ENCODE data around the gene NFIB. TPM values are rescaled to one million over a fixed set of nuclear protein-coding genes. Genes with fewer than 3 reads are reported as not detected.

The NFIB gene
- total and polyA plus RNA-seq, 2 of the 4 experiments (the other 2 are of a cell fraction), result 1.4 to 2.0 TPM

GRCh38 chr9:14246951-14247350 lies 67.0 kb downstream of the NFIB start:
- ChIA-PET CTCF (no interaction called here), POLR2A (ENCODE audit: unreplicated experiment) (no interaction called here)
- Histone ChIP-seq H3K18ac (ENCODE audit: low read depth, low read length) (peak overlapping the region; percentile 53), H4K20me1 (ENCODE audit: insufficient read depth, low read length) (no peaks in the 10 kb centered on the region), H2BK120ac (ENCODE audit: low read depth, low read length) (no peak overlapping the region), H4K5ac (ENCODE audit: low read depth, low read length) (no peak overlapping the region), H2AK9ac (replicated peaks; ENCODE audit: low read depth, low read length, poor library complexity) (no peak overlapping the region), H3K27ac (ENCODE audit: insufficient read depth, low read length) (no peak overlapping the region), H3K9me1 (ENCODE audit: insufficient read depth, low read length) (no peaks in the 10 kb centered on the region), H4K8ac (ENCODE audit: low read depth in 2 of 2, low read length in 2 of 2) (no peak overlapping the region), H3K4me2 (ENCODE audit: low read depth, low read length) (no peak overlapping the region), H2AK5ac (ENCODE audit: low read depth, low read length) (no peak overlapping the region), H3K79me1 (ENCODE audit: low read depth in 1 of 2, low read length in 2 of 2) (no peaks in the 10 kb centered on the region), H3K9me3 (ENCODE audit: control insufficient read depth, insufficient read depth, low read length) (no peaks in the 10 kb centered on the region), H3K9ac (ENCODE audit: low read depth, low read length) (no peak overlapping the region), H3K4me1 (ENCODE audit: control insufficient read depth, insufficient read depth, low read length) (peaks cover 6% of the 10 kb centered on the region), H3K14ac (replicated peaks; ENCODE audit: low read depth, low read length) (no peak overlapping the region), H3K23ac (ENCODE audit: low read depth, low read length) (no peak overlapping the region), H3K4ac (ENCODE audit: low read depth, low read length) (no peak overlapping the region), H3K56ac (ENCODE audit: extremely low read depth, insufficient read depth, low read length) (no peak overlapping the region), H3K36me3 (ENCODE audit: control insufficient read depth, insufficient read depth, low read length) (no peaks in the 10 kb centered on the region), H2BK20ac (ENCODE audit: low read depth, low read length) (no peak overlapping the region), H4K91ac (ENCODE audit: insufficient read depth, low read depth, low read length) (no peak overlapping the region), H3K4me3 (ENCODE audit: insufficient read depth, low read depth, low read length) (no peak overlapping the region), H2AFZ (replicated peaks; ENCODE audit: low read length, poor library complexity) (no peak overlapping the region), H2BK5ac (ENCODE audit: low read depth, low read length, poor library complexity, severe bottlenecking) (no peak overlapping the region), H2BK15ac (ENCODE audit: low read depth, low read length) (no peak overlapping the region), H3K27me3 (ENCODE audit: control insufficient read depth, insufficient read depth, low read length) (peaks cover 4% of the 10 kb centered on the region)
- ATAC-seq (ENCODE audit: low read depth) (no peak), DNase-seq (no peak)
- dilution Hi-C loops (cut with HindIII; ENCODE audit: low sequenced_read_pairs, unreplicated experiment) (no loop called here), intact Hi-C loops (cut with micrococcal nuclease) (no loop called here), in situ Hi-C loops (cut with MboI; ENCODE audit: low sequenced_read_pairs) (no loop called here)
- no peak for TF ChIP-seq USF2 (IDR thresholded peaks at IDR 0.05; ENCODE audit: low read depth, low read length)
- no peak for TF ChIP-seq NFE2L2 (IDR thresholded peaks at IDR 0.05; ENCODE audit: low read depth, low read length)
- TF ChIP-seq MXI1 (IDR thresholded peaks at IDR 0.05; ENCODE audit: borderline replicate concordance, low read depth, low read length), result no peak
- TF ChIP-seq RCOR1 (IDR thresholded peaks at IDR 0.05; ENCODE audit: insufficient replicate concordance, low read length), result no peak
- no peak for TF ChIP-seq BHLHE40 (IDR thresholded peaks at IDR 0.05; ENCODE audit: low read depth, low read length)
- no peak for TF ChIP-seq CTCF (conservative IDR thresholded peaks at IDR 0.05; ENCODE audit: low read depth, low read length)
- no peak for TF ChIP-seq SMC3 (IDR thresholded peaks at IDR 0.05; ENCODE audit: low read depth, low read length)
- no peak for TF ChIP-seq MAZ (IDR thresholded peaks at IDR 0.05; ENCODE audit: borderline replicate concordance, low read depth, low read length)
- TF ChIP-seq MAFK (IDR thresholded peaks at IDR 0.05; ENCODE audit: low read depth, low read length), result no peak
- no peak for TF ChIP-seq ELK1 (IDR thresholded peaks at IDR 0.05; ENCODE audit: borderline replicate concordance, low read depth, low read length)
- TF ChIP-seq RAD21 (IDR thresholded peaks at IDR 0.05; ENCODE audit: low read length), result no peak
- TF ChIP-seq FOS (IDR thresholded peaks at IDR 0.05; ENCODE audit: low read depth, low read length), result no peak
- TF ChIP-seq CEBPB (IDR thresholded peaks at IDR 0.05; ENCODE audit: low read depth, low read length), result no peak
- TF ChIP-seq RFX5 (IDR thresholded peaks at IDR 0.05; ENCODE audit: low read depth, low read length), result no peak
- TF ChIP-seq CHD1 (IDR thresholded peaks at IDR 0.05; ENCODE audit: low read depth, low read length), result no peak
- TF ChIP-seq POLR2A (IDR thresholded peaks at IDR 0.05; ENCODE audit: low read depth, low read length), result no peak
- WGBS, 2 experiments (ENCODE audit: extremely low coverage in 2 of 2, insufficient read length in 1 of 2), result no CpG with 5 or more reads among the region's 1 CpG
- no TSS peak for BruUV-seq (replicated peaks)
